HepG2 (cell line): Measurements from ENCODE around the gene MACROD2. TPM values are rescaled to one million over a fixed set of nuclear protein-coding genes. Genes with fewer than 3 reads are reported as not detected.
A peak's percentile ranks its signal among the peaks of the same experiment; 100 is the strongest.

ENCODE experiments used
- FOXA3 ChIP-seq: IDR thresholded peaks from 2 replicates; pipeline ENCODE4 v1.6.1; 2016; ENCODE audit warnings: missing genetic modification reagents, missing compliant biosample characterization
- JUN ChIP-seq: sonication (generic); formaldehyde crosslinking; IDR thresholded peaks from 2 replicates; pipeline ENCODE4 v1.4.0; 2020; ENCODE audit warnings: mild to moderate bottlenecking, missing genetic modification reagents
- KDM3A ChIP-seq: IDR thresholded peaks from 2 replicates; pipeline ENCODE4 v1.6.1; 2018; ENCODE audit warnings: low read depth, missing compliant biosample characterization
- ONECUT2 ChIP-seq: sonication (generic); formaldehyde crosslinking; IDR thresholded peaks from 2 replicates; pipeline ENCODE4 v1.4.0; 2020; ENCODE audit warnings: missing genetic modification reagents
- RCOR2 ChIP-seq: IDR thresholded peaks from 2 replicates; pipeline ENCODE4 v1.6.1; 2016; ENCODE audit warnings: missing biosample characterization, missing genetic modification reagents
- RFX1 ChIP-seq: fragments of 450-650 bp; IDR thresholded peaks from 2 replicates; pipeline ENCODE4 v1.6.1; 2017
- RFXANK ChIP-seq: IDR thresholded peaks from 2 replicates; pipeline ENCODE4 v1.6.1; 2016
- SAP130 ChIP-seq: IDR thresholded peaks from 2 replicates; pipeline ENCODE4 v1.6.1; 2016; ENCODE audit warnings: low read depth
- STAG1 ChIP-seq: sonication (generic); formaldehyde crosslinking; IDR thresholded peaks from 2 replicates; pipeline ENCODE4 v1.4.0; 2020; ENCODE audit warnings: missing genetic modification reagents
- TOE1 ChIP-seq: sonication (generic); formaldehyde crosslinking; IDR thresholded peaks from 2 replicates; pipeline ENCODE4 v1.4.0; 2020; ENCODE audit warnings: mild to moderate bottlenecking, missing genetic modification reagents
- ZNF235 ChIP-seq: sonication (generic); formaldehyde crosslinking; IDR thresholded peaks from 2 replicates; pipeline ENCODE4 v1.8.1; 2023; ENCODE audit warnings: mild to moderate bottlenecking, missing genetic modification reagents, borderline replicate concordance
- ZNF335 ChIP-seq: sonication (generic); formaldehyde crosslinking; IDR thresholded peaks from 2 replicates; pipeline ENCODE4 v1.4.0; 2020; ENCODE audit warnings: missing genetic modification reagents
- ZNF605 ChIP-seq: sonication (generic); formaldehyde crosslinking; IDR thresholded peaks from 2 replicates; pipeline ENCODE4 v1.8.0; 2022; ENCODE audit warnings: mild to moderate bottlenecking, missing genetic modification reagents
- ZNF761 ChIP-seq: sonication (generic); formaldehyde crosslinking; conservative IDR thresholded peaks from 2 replicates; pipeline ENCODE4 v1.4.0; 2020; ENCODE audit warnings: mild to moderate bottlenecking, missing genetic modification reagents
- ZNF773 ChIP-seq: sonication (generic); formaldehyde crosslinking; IDR thresholded peaks from 2 replicates; pipeline ENCODE4 v1.4.0; 2020; ENCODE audit warnings: missing genetic modification reagents, borderline replicate concordance
- ZNF841 ChIP-seq: sonication (generic); formaldehyde crosslinking; IDR thresholded peaks from 2 replicates; pipeline ENCODE4 v1.8.1; 2023; ENCODE audit warnings: missing genetic modification reagents, borderline replicate concordance
- polyA plus RNA-seq, 8 experiments: library from polyadenylated mRNA; depleted of rRNA in 3 of 8; stranded (reverse) in 7 of 8; unstranded in 1 of 8; fragments of >200 nt; fragmentation: Illumina TruSeq in 4 of 8; extraction: Trizol in 4 of 8; gene quantifications; 2 replicates each; pipeline versions ENCODE4 v1.2.1 to v1.2.3, GENCODE V29; 2011 to 2016; ENCODE audit warnings: low read depth in 4 of 8, missing spikeins in 1 of 8, mixed read lengths in 1 of 8; ENCODE audit not compliant: insufficient read depth in 1 of 8
- total RNA-seq, 5 experiments: library from RNA; depleted of rRNA; stranded (reverse); fragments of >200 nt; fragmentation: Illumina TruSeq; extraction: Trizol; gene quantifications; 2 replicates each; pipeline ENCODE4 v1.2.3, GENCODE V29; 2016; ENCODE audit warnings: low read depth in 1 of 5
- TF ChIP-seq, protein P1 (sequence below), 2 experiments: sonication (generic) in 1 of 2; formaldehyde crosslinking in 1 of 2; IDR thresholded peaks; 2 replicates each; pipeline versions ENCODE4 v1.4.0 to v1.6.1; 2018 to 2020; ENCODE audit warnings: missing genetic modification reagents in 2 of 2, borderline replicate concordance in 1 of 2, low read depth in 1 of 2, mild to moderate bottlenecking in 1 of 2, missing biosample characterization in 1 of 2
- TF ChIP-seq, protein P2 (sequence below): IDR thresholded peaks from 2 replicates; pipeline ENCODE4 v1.4.0; 2020; ENCODE audit warnings: mild to moderate bottlenecking, missing genetic modification reagents
- TF ChIP-seq, protein P3 (sequence below): sonication (generic); formaldehyde crosslinking; IDR thresholded peaks from 2 replicates; pipeline ENCODE4 v1.5.0; 2020; ENCODE audit warnings: missing genetic modification reagents
- TF ChIP-seq, protein P4 (sequence below): sonication (generic); formaldehyde crosslinking; conservative IDR thresholded peaks from 2 replicates; pipeline ENCODE4 v1.4.0; 2020; ENCODE audit warnings: missing genetic modification reagents
- TF ChIP-seq, protein P5 (sequence below): sonication (generic); formaldehyde crosslinking; IDR thresholded peaks from 2 replicates; pipeline ENCODE4 v1.9.0; 2022; ENCODE audit warnings: low read depth, missing genetic modification reagents

MACROD2 gene
- total and polyA plus RNA-seq, 2 of the 13 experiments (the other 11 are each of a cell fraction or from before 2014, with no cell fraction given): 0.13 to 0.51 TPM

DNA sequence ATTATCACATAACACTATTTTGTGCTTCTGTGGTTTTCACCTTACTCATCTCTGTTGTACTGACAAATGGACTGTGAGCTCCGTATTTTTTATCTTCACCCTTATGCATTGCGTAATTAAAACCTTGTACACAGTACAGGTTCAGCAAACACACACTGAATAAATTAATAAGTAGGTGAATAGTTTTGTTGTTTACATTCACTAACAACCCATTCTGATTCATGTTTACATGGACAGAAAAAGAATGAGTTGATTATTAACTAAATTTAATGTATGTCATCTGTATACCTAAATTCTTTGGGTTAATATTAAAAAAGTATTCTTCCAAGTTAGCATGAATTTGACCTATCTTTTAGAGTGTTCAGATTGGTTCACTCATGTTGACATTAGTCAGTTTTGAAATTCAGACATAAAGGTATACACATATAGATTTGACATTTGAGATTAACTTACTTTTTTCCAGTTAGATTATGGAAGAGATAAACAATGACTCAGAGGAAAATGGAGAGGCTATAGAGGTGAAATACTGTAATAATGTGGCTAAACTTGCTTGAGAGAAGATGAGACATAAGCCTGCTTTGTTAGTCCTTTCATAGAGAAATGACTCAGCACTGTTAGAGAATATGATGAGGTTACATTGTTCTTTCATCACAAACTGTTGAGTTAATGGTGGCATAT, 883.8 kb downstream of the MACROD2 start (continued):
- TF ChIP-seq RCOR2 (peak; percentile 12; the same call in 1 of the 2 replicates), STAG1 (no peak), KDM3A (no peak), JUN (CRISPR knock-in tag) (no peak), FOXA3 (CRISPR knock-in tag) (peak; percentile 94), RFXANK (CRISPR knock-in tag) (no peak), SAP130 (CRISPR knock-in tag) (no peak; the same call in none of the 2 replicates), ZNF335 (CRISPR knock-in tag) (no peak), TOE1 (CRISPR knock-in tag) (no peak), ZNF605 (CRISPR knock-in tag) (no peak), ZNF841 (no peak), ZNF235 (CRISPR knock-in tag) (no peak), ZNF773 (CRISPR knock-in tag) (no peak), ZNF761 (no peak), ONECUT2 (no peak), RFX1 (no peak)
- TF ChIP-seq, protein P1, sequence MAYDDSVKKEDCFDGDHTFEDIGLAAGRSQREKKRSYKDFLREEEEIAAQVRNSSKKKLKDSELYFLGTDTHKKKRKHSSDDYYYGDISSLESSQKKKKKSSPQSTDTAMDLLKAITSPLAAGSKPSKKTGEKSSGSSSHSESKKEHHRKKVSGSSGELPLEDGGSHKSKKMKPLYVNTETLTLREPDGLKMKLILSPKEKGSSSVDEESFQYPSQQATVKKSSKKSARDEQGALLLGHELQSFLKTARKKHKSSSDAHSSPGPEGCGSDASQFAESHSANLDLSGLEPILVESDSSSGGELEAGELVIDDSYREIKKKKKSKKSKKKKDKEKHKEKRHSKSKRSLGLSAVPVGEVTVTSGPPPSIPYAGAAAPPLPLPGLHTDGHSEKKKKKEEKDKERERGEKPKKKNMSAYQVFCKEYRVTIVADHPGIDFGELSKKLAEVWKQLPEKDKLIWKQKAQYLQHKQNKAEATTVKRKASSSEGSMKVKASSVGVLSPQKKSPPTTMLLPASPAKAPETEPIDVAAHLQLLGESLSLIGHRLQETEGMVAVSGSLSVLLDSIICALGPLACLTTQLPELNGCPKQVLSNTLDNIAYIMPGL (CRISPR knock-in tag; IDR thresholded peaks at IDR 0.05; ENCODE audit: borderline replicate concordance in 1 of 2, low read depth in 1 of 2): no peak
- TF ChIP-seq, protein P2, sequence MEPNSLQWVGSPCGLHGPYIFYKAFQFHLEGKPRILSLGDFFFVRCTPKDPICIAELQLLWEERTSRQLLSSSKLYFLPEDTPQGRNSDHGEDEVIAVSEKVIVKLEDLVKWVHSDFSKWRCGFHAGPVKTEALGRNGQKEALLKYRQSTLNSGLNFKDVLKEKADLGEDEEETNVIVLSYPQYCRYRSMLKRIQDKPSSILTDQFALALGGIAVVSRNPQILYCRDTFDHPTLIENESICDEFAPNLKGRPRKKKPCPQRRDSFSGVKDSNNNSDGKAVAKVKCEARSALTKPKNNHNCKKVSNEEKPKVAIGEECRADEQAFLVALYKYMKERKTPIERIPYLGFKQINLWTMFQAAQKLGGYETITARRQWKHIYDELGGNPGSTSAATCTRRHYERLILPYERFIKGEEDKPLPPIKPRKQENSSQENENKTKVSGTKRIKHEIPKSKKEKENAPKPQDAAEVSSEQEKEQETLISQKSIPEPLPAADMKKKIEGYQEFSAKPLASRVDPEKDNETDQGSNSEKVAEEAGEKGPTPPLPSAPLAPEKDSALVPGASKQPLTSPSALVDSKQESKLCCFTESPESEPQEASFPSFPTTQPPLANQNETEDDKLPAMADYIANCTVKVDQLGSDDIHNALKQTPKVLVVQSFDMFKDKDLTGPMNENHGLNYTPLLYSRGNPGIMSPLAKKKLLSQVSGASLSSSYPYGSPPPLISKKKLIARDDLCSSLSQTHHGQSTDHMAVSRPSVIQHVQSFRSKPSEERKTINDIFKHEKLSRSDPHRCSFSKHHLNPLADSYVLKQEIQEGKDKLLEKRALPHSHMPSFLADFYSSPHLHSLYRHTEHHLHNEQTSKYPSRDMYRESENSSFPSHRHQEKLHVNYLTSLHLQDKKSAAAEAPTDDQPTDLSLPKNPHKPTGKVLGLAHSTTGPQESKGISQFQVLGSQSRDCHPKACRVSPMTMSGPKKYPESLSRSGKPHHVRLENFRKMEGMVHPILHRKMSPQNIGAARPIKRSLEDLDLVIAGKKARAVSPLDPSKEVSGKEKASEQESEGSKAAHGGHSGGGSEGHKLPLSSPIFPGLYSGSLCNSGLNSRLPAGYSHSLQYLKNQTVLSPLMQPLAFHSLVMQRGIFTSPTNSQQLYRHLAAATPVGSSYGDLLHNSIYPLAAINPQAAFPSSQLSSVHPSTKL (CRISPR knock-in tag): peak; percentile 59; the same call in 1 of the 2 replicates
- TF ChIP-seq, protein P3, sequence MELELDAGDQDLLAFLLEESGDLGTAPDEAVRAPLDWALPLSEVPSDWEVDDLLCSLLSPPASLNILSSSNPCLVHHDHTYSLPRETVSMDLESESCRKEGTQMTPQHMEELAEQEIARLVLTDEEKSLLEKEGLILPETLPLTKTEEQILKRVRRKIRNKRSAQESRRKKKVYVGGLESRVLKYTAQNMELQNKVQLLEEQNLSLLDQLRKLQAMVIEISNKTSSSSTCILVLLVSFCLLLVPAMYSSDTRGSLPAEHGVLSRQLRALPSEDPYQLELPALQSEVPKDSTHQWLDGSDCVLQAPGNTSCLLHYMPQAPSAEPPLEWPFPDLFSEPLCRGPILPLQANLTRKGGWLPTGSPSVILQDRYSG (CRISPR knock-in tag): no peak
- TF ChIP-seq, protein P4, sequence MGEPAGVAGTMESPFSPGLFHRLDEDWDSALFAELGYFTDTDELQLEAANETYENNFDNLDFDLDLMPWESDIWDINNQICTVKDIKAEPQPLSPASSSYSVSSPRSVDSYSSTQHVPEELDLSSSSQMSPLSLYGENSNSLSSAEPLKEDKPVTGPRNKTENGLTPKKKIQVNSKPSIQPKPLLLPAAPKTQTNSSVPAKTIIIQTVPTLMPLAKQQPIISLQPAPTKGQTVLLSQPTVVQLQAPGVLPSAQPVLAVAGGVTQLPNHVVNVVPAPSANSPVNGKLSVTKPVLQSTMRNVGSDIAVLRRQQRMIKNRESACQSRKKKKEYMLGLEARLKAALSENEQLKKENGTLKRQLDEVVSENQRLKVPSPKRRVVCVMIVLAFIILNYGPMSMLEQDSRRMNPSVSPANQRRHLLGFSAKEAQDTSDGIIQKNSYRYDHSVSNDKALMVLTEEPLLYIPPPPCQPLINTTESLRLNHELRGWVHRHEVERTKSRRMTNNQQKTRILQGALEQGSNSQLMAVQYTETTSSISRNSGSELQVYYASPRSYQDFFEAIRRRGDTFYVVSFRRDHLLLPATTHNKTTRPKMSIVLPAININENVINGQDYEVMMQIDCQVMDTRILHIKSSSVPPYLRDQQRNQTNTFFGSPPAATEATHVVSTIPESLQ (CRISPR knock-in tag): no peak
- TF ChIP-seq, protein P5, sequence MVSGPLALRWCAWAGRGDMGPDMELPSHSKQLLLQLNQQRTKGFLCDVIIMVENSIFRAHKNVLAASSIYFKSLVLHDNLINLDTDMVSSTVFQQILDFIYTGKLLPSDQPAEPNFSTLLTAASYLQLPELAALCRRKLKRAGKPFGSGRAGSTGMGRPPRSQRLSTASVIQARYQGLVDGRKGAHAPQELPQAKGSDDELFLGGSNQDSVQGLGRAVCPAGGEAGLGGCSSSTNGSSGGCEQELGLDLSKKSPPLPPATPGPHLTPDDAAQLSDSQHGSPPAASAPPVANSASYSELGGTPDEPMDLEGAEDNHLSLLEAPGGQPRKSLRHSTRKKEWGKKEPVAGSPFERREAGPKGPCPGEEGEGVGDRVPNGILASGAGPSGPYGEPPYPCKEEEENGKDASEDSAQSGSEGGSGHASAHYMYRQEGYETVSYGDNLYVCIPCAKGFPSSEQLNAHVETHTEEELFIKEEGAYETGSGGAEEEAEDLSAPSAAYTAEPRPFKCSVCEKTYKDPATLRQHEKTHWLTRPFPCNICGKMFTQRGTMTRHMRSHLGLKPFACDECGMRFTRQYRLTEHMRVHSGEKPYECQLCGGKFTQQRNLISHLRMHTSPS (CRISPR knock-in tag): no peak
